Heart left ventricle (tissue), 16 donors: ENCODE measurements around the gene ZNF775. TPM values are rescaled to one million over a fixed set of nuclear protein-coding genes. Genes with fewer than 3 reads are reported as not detected.
A peak's percentile ranks its signal among the peaks of the same experiment; 100 is the strongest.

ENCODE experiments used
- ATAC-seq, 4 donors: fragments of 200-7000 bp; cut with Tn5 transposase; one replicate each; pipeline ENCODE4 v1.9.1; 2020 to 2022; ENCODE audit warnings: moderate library complexity in 4 of 4, mild to moderate bottlenecking in 3 of 4, moderate number of reproducible peaks in 1 of 4
- DNase-seq, 5 donors: peaks; one replicate each; pipeline ENCODE4 v3.0.0-alpha.2; 2020
- H3K27ac ChIP-seq, 12 donors: fragments of 200-600 bp; sonication (generic) in 4 of 12; one replicate each; pipeline versions ENCODE4 v1.5.0 to v1.8.0; 2016 to 2022; ENCODE audit warnings: mild to moderate bottlenecking in 2 of 12
- H3K27me3 ChIP-seq, 9 donors: fragments of 200-600 bp; sonication (generic) in 2 of 9; one replicate each; pipeline versions ENCODE4 v1.5.1 to v1.8.0; 2016 to 2022; ENCODE audit warnings: mild to moderate bottlenecking in 3 of 9
- H3K36me3 ChIP-seq, 9 donors: fragments of 200-600 bp; sonication (generic) in 2 of 9; one replicate each; pipeline versions ENCODE4 v1.5.0 to v1.8.0; 2018 to 2022; ENCODE audit warnings: mild to moderate bottlenecking in 2 of 9
- H3K4me1 ChIP-seq, 12 donors: fragments of 200-600 bp; sonication (generic) in 4 of 12; one replicate each; pipeline versions ENCODE4 v1.5.0 to v1.8.0; 2016 to 2022; ENCODE audit warnings: mild to moderate bottlenecking in 3 of 12
- H3K4me3 ChIP-seq, 12 donors: fragments of 200-600 bp; sonication (generic) in 4 of 12; one replicate each; pipeline versions ENCODE4 v1.5.0 to v1.8.0; 2017 to 2022; ENCODE audit warnings: mild to moderate bottlenecking in 9 of 12, moderate library complexity in 4 of 12
- H3K9me3 ChIP-seq, 12 donors: fragments of 200-600 bp; sonication (generic) in 4 of 12; one replicate each; pipeline versions ENCODE4 v1.5.0 to v1.8.0; 2016 to 2022; ENCODE audit warnings: mild to moderate bottlenecking in 1 of 12
- POLR2A ChIP-seq, 2 donors: fragments of 450-650 bp; IDR thresholded peaks; one replicate each; pipeline ENCODE4 v1.6.1; 2017; ENCODE audit warnings: antibody characterized with exemption in 2 of 2, mild to moderate bottlenecking in 2 of 2, moderate library complexity in 2 of 2
- WGBS, 4 donors: extraction: QIAGEN DNeasy Blood & Tissue Kit in 2 of 4; methylation state at CpG; one replicate each; pipeline versions ENCODE4 v1.1.5 to v1.1.7; 2013 to 2018; 5-methylcytosine and 5-hydroxymethylcytosine counted together
- intact Hi-C, 10 donors: fragments of 100-400 bp; cut with DNase I; formaldehyde crosslinking; loops; one replicate each; pipeline versions ENCODE4 v1.11.1 to v1.14.2; 2022
- polyA plus RNA-seq, 2 donors: library from polyadenylated mRNA; stranded (reverse); fragments of 200-250 nt; gene quantifications; one replicate each; pipeline ENCODE4 v1.2.3, GENCODE V29; 2013
- total RNA-seq, 9 donors: library from RNA; depleted of rRNA in 2 of 9; stranded (reverse); fragments of >200 nt in 2 of 9; fragmentation: NEBNext Ultra II Directional in 3 of 9; extraction: Animal tissue kit (Norgen Biotek cat#: 25700) in 3 of 9; gene quantifications; one replicate each; pipeline versions ENCODE4 v1.1.0 to v1.2.4, GENCODE V29; 2016 to 2023
- TF ChIP-seq, protein P1 (sequence below), 12 donors: fragments of 200-600 bp; sonication (generic) in 4 of 12; IDR thresholded peaks; one replicate each; pipeline versions ENCODE4 v1.5.0 to v1.8.0; 2018 to 2022; ENCODE audit warnings: antibody characterized with exemption in 12 of 12, mild to moderate bottlenecking in 5 of 12
- donor health status: ischemic (EF 13 %, LVEDD 7.1; RV severe dilation, severe dysfunction).
- donor health status: healthy with polysubstance abuse.
- donor health status: DM: no; HTN: yes; CAD: no.
- donor health status: DM: no; HTN: no; CAD: no.
- donor health status: ischemic (EF 25% LVEDD 6.9; RV normal size, moderate dysfunction).
- donor health status: ischemic (EF 25% LVEDD 5.7; RV mildly dilated, moderate dysfunction).
- donor health status: healthy.
- donor health status: DM: yes; HTN: yes; CAD: no.
- donor health status: ischemic (EF 35%, LVEDD 5.7; RV mildly dilated, moderate dysfunction).
- donor health status: nonischemic (EF 11% LVEDD 7.7; RV severe dilation, severe dysfunction).
- donor health status: DM: yes; HTN: yes; CAD: no.
- donor health status: PGD.
- donor health status: ischemic (EF 29% LVEDD 5.4; RV normal size, mild dysfunction).
- donor health status: nonischemic (EF 23%, LVEDD 6.1; RV moderate dilation, normal function).

Gene ZNF775
- total and polyA plus RNA-seq, 11 donors, result 1.8 to 5.0 (median 3.3) TPM

- 89 to 96% (median 90%) methylated on average over 3 of the region's 3 CpGs for WGBS, 4 donors
- H3K27ac ChIP-seq, result no peak overlapping the region
- peak in 1 of 5 donors; percentile 5 for DNase-seq
- intact Hi-C loops, result no loop called here
- peaks cover 0 to 10% (median 0%) of the 10 kb centered on the region in 12 donors for H3K4me1 ChIP-seq
- no peaks in the 10 kb centered on the region for H3K27me3 ChIP-seq
- peaks cover 0 to 28% (median 3%) of the 10 kb centered on the region in 9 donors for H3K36me3 ChIP-seq
- ATAC-seq, result no peak
- TF ChIP-seq, protein P1, sequence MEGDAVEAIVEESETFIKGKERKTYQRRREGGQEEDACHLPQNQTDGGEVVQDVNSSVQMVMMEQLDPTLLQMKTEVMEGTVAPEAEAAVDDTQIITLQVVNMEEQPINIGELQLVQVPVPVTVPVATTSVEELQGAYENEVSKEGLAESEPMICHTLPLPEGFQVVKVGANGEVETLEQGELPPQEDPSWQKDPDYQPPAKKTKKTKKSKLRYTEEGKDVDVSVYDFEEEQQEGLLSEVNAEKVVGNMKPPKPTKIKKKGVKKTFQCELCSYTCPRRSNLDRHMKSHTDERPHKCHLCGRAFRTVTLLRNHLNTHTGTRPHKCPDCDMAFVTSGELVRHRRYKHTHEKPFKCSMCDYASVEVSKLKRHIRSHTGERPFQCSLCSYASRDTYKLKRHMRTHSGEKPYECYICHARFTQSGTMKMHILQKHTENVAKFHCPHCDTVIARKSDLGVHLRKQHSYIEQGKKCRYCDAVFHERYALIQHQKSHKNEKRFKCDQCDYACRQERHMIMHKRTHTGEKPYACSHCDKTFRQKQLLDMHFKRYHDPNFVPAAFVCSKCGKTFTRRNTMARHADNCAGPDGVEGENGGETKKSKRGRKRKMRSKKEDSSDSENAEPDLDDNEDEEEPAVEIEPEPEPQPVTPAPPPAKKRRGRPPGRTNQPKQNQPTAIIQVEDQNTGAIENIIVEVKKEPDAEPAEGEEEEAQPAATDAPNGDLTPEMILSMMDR (IDR thresholded peaks at IDR 0.05), result no peak
- no peak for TF ChIP-seq POLR2A (IDR thresholded peaks at IDR 0.05)
- H3K4me3 ChIP-seq, result no peak overlapping the region
- H3K9me3 ChIP-seq, result no peaks in the 10 kb centered on the region
Measured at GRCh38 chr7:150393325-150393724, 14.2 kb downstream of the ZNF775 start.

DNA sequence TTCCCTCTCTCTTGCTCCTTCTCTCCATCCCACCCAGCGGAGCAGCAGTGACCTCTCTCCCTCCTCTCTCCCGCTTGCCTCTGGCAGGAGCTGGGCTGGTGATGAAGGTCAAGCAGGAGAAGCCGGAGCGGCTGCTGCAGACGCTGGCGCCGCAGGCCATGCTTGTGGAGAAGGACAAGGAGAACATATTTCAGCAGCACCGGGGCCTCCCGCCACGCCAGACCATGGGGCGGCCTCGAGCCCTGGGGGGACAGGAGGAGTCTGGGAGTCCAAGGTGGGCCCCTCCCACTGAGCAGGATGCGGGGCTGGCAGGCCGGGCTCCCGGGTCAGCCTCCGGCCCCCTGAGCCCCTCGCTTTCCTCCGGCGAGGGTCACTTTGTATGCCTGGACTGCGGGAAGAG, 17.3 kb downstream of the ZNF775 start:
- intact Hi-C loops, result no loop called here

GRCh38 chr7:150396851-150397260, 17.7 kb downstream of the ZNF775 start:
- Histone ChIP-seq H3K4me1 (peaks cover 0 to 10% (median 0%) of the 10 kb centered on the region in 12 donors), H3K36me3 (peaks cover 0 to 24% (median 0%) of the 10 kb centered on the region in 9 donors), H3K27me3 (no peaks in the 10 kb centered on the region), H3K27ac (no peak overlapping the region), H3K9me3 (no peaks in the 10 kb centered on the region), H3K4me3 (no peak overlapping the region)
- intact Hi-C loops, result no loop called here
- TF ChIP-seq, protein P1 (IDR thresholded peaks at IDR 0.05), result no peak
- no peak for TF ChIP-seq POLR2A (IDR thresholded peaks at IDR 0.05)
- 98 to 100% (median 98%) methylated on average over 11 to 48 of the region's 48 CpGs for WGBS, 4 donors
- DNase-seq, result peak in 1 of 5 donors; percentile 52
- ATAC-seq, result no peak

More for the DNA sequence above, 17.3 kb downstream of the ZNF775 start:
- TF ChIP-seq POLR2A (IDR thresholded peaks at IDR 0.05), result no peak
- TF ChIP-seq, protein P1 (IDR thresholded peaks at IDR 0.05), result no peak
- no peaks in the 10 kb centered on the region for H3K27me3 ChIP-seq
- no peak for DNase-seq
- peaks cover 0 to 24% (median 0%) of the 10 kb centered on the region in 9 donors for H3K36me3 ChIP-seq
- peaks cover 0 to 10% (median 0%) of the 10 kb centered on the region in 12 donors for H3K4me1 ChIP-seq
- no peak overlapping the region for H3K4me3 ChIP-seq
- H3K27ac ChIP-seq, result no peak overlapping the region
- ATAC-seq, result no peak
- 86 to 90% (median 90%) methylated on average over 12 to 20 of the region's 20 CpGs for WGBS, 4 donors
- no peaks in the 10 kb centered on the region for H3K9me3 ChIP-seq

DNA sequence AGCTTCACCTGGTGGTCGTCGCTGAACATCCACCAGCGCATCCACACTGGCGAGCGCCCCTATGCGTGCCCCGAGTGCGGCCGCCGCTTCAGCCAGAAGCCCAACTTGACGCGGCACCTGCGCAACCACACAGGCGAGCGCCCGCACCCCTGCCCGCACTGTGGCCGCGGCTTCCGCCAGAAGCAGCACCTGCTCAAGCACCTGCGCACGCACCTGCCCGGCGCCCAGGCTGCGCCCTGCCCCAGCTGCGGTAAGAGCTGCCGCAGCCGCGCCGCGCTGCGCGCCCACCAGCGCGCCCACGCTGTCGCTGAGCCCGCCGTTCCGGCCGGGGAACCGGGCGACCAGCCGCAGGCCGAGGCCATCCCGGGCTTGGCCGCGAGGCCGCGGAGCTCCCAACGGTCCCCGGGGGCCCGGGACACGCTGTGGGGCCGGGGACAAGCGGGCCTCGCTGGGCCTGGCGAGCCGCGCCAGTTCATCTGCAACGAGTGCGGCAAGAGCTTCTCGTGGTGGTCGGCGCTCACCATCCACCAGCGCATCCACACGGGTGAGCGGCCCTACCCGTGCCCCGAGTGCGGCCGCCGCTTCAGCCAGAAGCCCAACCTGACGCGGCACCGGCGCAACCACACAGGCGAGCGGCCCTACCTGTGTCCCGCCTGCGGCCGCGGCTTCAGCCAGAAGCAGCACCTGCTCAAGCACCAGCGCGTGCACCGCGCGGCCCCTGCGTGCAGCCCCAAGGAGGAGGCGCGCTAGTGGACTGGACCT, 18.4 kb downstream of the ZNF775 start:
- Histone ChIP-seq H3K4me1 (peaks cover 0 to 10% (median 0%) of the 10 kb centered on the region in 12 donors), H3K36me3 (peaks cover 0 to 24% (median 0%) of the 10 kb centered on the region in 9 donors), H3K27ac (no peak overlapping the region), H3K9me3 (no peaks in the 10 kb centered on the region), H3K4me3 (no peak overlapping the region), H3K27me3 (no peaks in the 10 kb centered on the region)
- ATAC-seq, result peak in 1 of 4 donors; percentile 4
- peak in 1 of 5 donors; percentile 58 for DNase-seq
- intact Hi-C loops, result no loop called here
- 95 to 97% (median 96%) methylated on average over 91 of the region's 91 CpGs for WGBS, 4 donors
- TF ChIP-seq, protein P1 (IDR thresholded peaks at IDR 0.05), result no peak
- no peak for TF ChIP-seq POLR2A (IDR thresholded peaks at IDR 0.05)
